Measurements from ENCODE around the gene TUBB4A. TPM values are rescaled to one million over a fixed set of nuclear protein-coding genes. Genes with fewer than 3 reads are reported as not detected.

The TUBB4A gene
- total RNA-seq, 4 donors from 2014 or later: 0.99 to 17.0 (median 4.8) TPM

GRCh38 chr19:6470173-6470572 lies 31.9 kb downstream of the TUBB4A start:
- WGBS, 2 donors: 79 to 84% methylated on average over 8 of the region's 8 CpGs
- H3K4me3 ChIP-seq (ENCODE audit: low read depth, poor library complexity, severe bottlenecking): no peak overlapping the region
- DNase-seq (ENCODE audit: low spot score in 2 of 2): no peak
- no peak for TF ChIP-seq POLR2A (IDR thresholded peaks at IDR 0.05)
- TF ChIP-seq, protein P1, sequence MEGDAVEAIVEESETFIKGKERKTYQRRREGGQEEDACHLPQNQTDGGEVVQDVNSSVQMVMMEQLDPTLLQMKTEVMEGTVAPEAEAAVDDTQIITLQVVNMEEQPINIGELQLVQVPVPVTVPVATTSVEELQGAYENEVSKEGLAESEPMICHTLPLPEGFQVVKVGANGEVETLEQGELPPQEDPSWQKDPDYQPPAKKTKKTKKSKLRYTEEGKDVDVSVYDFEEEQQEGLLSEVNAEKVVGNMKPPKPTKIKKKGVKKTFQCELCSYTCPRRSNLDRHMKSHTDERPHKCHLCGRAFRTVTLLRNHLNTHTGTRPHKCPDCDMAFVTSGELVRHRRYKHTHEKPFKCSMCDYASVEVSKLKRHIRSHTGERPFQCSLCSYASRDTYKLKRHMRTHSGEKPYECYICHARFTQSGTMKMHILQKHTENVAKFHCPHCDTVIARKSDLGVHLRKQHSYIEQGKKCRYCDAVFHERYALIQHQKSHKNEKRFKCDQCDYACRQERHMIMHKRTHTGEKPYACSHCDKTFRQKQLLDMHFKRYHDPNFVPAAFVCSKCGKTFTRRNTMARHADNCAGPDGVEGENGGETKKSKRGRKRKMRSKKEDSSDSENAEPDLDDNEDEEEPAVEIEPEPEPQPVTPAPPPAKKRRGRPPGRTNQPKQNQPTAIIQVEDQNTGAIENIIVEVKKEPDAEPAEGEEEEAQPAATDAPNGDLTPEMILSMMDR (IDR thresholded peaks at IDR 0.05): no peak
- intact Hi-C loops (cut with DNase I; ENCODE audit: low total_unique reads): no loop called here

GRCh38 chr19:6467384-6467783 lies 34.7 kb downstream of the TUBB4A start:
- intact Hi-C loops (cut with DNase I; ENCODE audit: low total_unique reads): no loop called here
- no peak overlapping the region for H3K4me3 ChIP-seq (ENCODE audit: low read depth, poor library complexity, severe bottlenecking)
- DNase-seq (ENCODE audit: low spot score in 2 of 2): no peak
- TF ChIP-seq POLR2A (IDR thresholded peaks at IDR 0.05): no peak
- TF ChIP-seq, protein P1 (IDR thresholded peaks at IDR 0.05): no peak
- WGBS, 2 donors: 78% methylated on average over 8 of the region's 8 CpGs

- intact Hi-C loops (cut with DNase I; ENCODE audit: low total_unique reads): no loop called here
- H3K4me3 ChIP-seq (ENCODE audit: low read depth, poor library complexity, severe bottlenecking): no peak overlapping the region
- DNase-seq (ENCODE audit: low spot score in 2 of 2): no peak
- no peak for TF ChIP-seq POLR2A (IDR thresholded peaks at IDR 0.05)
- WGBS, 2 donors: 90% methylated on average over 17 to 20 of the region's 21 CpGs
Measured at GRCh38 chr19:6466526-6467248, 35.4 kb downstream of the TUBB4A start.

GRCh38 chr19:6465663-6466062 lies 36.4 kb downstream of the TUBB4A start:
- TF ChIP-seq POLR2A (IDR thresholded peaks at IDR 0.05): no peak
- TF ChIP-seq, protein P1 (IDR thresholded peaks at IDR 0.05): no peak
- intact Hi-C loops (cut with DNase I; ENCODE audit: low total_unique reads): no loop called here
- H3K4me3 ChIP-seq (ENCODE audit: low read depth, poor library complexity, severe bottlenecking): no peak overlapping the region
- DNase-seq (ENCODE audit: low spot score in 2 of 2): no peak
- 87 to 92% methylated on average over 8 of the region's 8 CpGs for WGBS, 2 donors

DNA sequence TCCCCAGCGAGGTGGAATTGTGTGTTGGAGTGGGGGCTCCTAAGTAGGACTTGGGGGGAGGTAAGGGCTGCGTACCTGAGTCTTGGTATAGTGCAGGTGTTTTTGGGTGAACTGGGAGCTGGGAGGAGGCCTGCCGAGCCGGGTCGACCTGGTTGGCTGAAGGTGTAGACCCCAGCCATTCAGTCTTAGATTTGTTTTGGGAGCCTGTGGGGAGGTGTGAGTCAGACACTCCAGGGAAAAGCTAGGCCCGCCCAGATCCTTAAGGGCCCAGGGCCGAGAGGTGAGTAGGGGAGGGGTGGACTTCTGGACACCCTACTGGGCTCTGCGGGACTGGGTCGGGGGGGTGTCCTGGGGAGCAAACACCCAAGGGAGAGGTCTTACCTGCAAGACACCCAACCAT lies 37.1 kb downstream of the TUBB4A start:
- no peak for TF ChIP-seq POLR2A (IDR thresholded peaks at IDR 0.05)
- TF ChIP-seq, protein P1 (IDR thresholded peaks at IDR 0.05): no peak

GRCh38 chr19:6464070-6464873 lies 37.8 kb downstream of the TUBB4A start, which contains the start of gene CRB3:
Gene CRB3 (plus strand): TSS chr19:6464271. CDS start chr19:6464702, 431 bp downstream.
- peak within 1 kb of the TSS; percentile 30 for H3K4me3 ChIP-seq (ENCODE audit: low read depth, poor library complexity, severe bottlenecking)
- peak; percentile 69 to 93 for DNase-seq (ENCODE audit: low spot score in 2 of 2)
- WGBS, 2 donors: 3 to 5% methylated on average over 33 to 64 of the region's 65 CpGs
- intact Hi-C loops (cut with DNase I; ENCODE audit: low total_unique reads): no loop called here
- no peak for TF ChIP-seq POLR2A (IDR thresholded peaks at IDR 0.05)
- TF ChIP-seq, protein P1 (IDR thresholded peaks at IDR 0.05): no peak

More for the DNA sequence above, 37.1 kb downstream of the TUBB4A start:
- DNase-seq (ENCODE audit: low spot score in 2 of 2): no peak
- 37 to 43% methylated on average over 9 of the region's 9 CpGs for WGBS, 2 donors
- intact Hi-C loops (cut with DNase I; ENCODE audit: low total_unique reads): no loop called here
- H3K4me3 ChIP-seq (ENCODE audit: low read depth, poor library complexity, severe bottlenecking): no peak overlapping the region

Measured in lower leg skin (tissue), 4 donors.